Stimulated activated CD4-positive, alpha-beta T cell treated with anti-CD3 and anti-CD28 coated beads, Interleukin-12 subunit alpha, Interleukin-12 subunit beta, amount 100 ng/mL, for 48 hours (primary cell): ENCODE measurements around the gene GOPC.

Experiments used
- DNase-seq, 3 donors: peaks; one replicate each; pipeline ENCODE4 v3.0.0-alpha.2; 2020; ENCODE audit warnings: low read depth in 2 of 3, low spot score in 1 of 3

GOPC gene

DNA sequence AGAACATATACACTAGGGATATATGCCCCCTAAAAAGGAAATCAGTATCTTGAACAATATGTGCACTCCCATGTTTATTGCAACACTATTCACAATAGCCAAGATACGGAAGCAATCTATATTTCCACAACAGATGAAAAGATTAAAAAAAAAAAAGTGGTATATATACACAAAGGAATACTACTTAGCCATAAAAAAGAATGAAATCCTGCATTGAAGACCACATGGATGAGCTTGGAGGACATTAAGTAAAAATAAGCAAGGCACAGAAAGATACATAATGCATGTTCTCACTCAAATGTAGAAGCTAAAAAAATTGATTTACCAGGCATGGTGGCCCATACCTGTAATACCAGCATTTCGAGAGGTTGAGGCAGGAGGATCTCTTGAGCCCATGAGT lies 4.6 kb downstream of the GOPC start:
- DNase-seq, result no peak

- DNase-seq, result no peak
These were observed 7.0 kb downstream of the GOPC start for GRCh38 chr6:117595099-117595923.

GRCh38 chr6:117592983-117593759 lies 9.1 kb downstream of the GOPC start:
- no peak for DNase-seq

- no peak for DNase-seq
These were observed 10.9 kb downstream of the GOPC start for GRCh38 chr6:117591405-117591804.

GRCh38 chr6:117590447-117590846 lies 11.9 kb downstream of the GOPC start:
- no peak for DNase-seq

- no peak for DNase-seq
These were observed 16.7 kb downstream of the GOPC start for GRCh38 chr6:117585647-117586046.

GRCh38 chr6:117574198-117574597 lies 28.1 kb downstream of the GOPC start:
- DNase-seq, result no peak

- DNase-seq, result no peak
These were observed 29.2 kb downstream of the GOPC start for GRCh38 chr6:117573006-117573680.

DNA sequence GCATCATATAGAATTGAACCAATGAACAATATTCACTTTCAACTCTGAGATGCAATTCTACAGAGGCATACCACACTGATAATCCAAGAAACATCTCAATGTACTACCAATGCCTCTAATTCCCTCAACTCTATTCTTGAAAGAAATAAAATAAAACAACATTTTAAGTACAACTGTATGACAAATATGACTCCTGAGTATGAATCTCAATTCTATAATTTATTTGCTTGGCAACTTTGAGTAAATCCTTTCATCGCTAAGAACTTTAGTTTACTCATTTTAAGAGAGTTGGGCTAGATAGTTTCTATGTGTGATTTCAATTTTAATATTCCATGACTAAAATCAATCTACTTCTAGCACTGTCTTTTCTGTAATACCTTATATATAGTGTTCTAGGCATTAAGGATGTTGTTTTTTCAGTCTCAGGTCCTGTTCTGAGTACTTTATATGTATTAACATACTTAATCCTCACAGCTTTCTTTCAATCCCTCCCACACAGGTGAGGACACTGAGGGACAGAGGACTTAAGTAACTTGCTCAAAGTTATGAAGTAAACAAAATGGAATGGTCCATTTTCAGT lies 33.4 kb downstream of the GOPC start:
- DNase-seq, result no peak

- DNase-seq, result no peak
These were observed 34.1 kb downstream of the GOPC start for GRCh38 chr6:117568247-117568646.

GRCh38 chr6:117564681-117565080 lies 37.6 kb downstream of the GOPC start:
- DNase-seq, result no peak

- no peak for DNase-seq
These were observed 41.2 kb downstream of the GOPC start for GRCh38 chr6:117561128-117561527.

DNA sequence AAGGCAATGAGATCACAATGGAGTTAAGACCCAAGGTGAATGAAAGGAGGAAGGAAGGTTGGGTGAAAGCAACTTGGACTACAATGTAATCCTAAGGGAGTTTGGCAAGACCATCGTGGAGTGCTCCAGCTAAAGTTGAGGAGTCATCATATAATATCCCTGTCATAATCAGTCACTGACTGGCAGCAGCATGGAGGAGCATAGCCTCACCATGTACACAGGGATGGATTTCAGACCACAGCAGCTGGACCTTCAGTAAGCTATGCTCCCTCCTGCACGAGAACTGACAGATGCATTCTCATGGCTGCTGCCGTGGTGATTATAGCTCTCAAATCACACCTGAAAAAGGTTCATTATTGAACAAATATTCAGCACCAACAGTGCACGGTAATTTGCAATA lies 43.0 kb downstream of the GOPC start:
- DNase-seq, result no peak

GRCh38 chr6:117558818-117559217 lies 43.5 kb downstream of the GOPC start:
- DNase-seq, result no peak

- DNase-seq, result no peak
These were observed 44.4 kb downstream of the GOPC start for GRCh38 chr6:117557951-117558350.

GRCh38 chr6:117555882-117556498 lies 46.3 kb downstream of the GOPC start:
- DNase-seq, result peak in 2 of 3 donors; percentile 41 to 76

GRCh38 chr6:117555262-117555849 lies 47.0 kb downstream of the GOPC start:
- no peak for DNase-seq

DNA sequence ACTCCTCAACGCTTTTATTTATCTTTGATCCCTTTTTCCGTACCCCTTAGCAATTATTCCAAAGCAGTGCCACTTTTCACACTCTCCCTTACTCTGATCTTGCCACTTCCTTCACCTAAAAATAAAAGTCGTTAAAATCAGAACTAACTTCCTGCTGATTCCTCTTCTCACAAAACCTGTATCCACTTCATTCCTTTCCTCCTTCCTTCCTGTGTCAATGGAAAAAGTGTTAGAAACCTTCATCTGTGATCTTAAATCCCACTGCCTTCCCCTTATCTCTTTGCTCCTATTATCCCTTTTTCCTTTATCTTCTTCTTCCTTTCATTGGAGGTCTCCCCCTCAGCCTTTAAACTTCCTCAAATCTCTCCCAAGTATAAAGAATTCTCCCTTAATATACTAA lies 49.2 kb downstream of the GOPC start:
- no peak for DNase-seq

DNA sequence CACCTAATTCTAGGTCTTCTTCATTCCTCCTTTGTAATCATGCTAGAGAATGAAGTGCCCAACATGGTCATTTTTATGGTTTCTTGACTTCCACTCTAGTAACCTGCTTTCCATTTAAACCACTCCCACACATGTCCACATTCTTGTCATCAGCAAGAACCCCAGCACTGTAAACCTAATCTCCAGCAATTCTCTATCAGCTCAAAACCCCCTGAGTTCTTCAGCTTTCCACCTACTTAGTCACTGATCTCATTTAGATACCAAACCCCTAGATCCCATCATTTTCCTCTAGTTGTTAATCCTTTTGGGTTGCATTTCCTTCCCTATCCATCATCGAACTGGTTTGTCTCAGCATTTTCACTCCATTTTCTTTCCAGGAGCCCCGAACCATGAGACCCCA lies 49.7 kb downstream of the GOPC start:
- no peak for DNase-seq

- no peak for DNase-seq
These were observed 51.6 kb downstream of the GOPC start for GRCh38 chr6:117550618-117551242.
